Tibial artery (tissue), 4 donors: ENCODE measurements around the gene ANXA1.

Source experiments
- DNase-seq, 2 donors: peaks; one replicate each; pipeline ENCODE4 v3.0.0-alpha.2; 2019
- H3K27ac ChIP-seq, 2 donors: fragments of 200-600 bp; sonication (generic) in 1 of 2; 1 replicate in 1 of 2; 2 replicates in 1 of 2; pipeline ENCODE4 v1.5.1; 2018 to 2019; ENCODE audit warnings: mild to moderate bottlenecking in 1 of 2
- H3K27me3 ChIP-seq, 2 donors: fragments of 200-600 bp; sonication (generic) in 1 of 2; one replicate each; pipeline versions ENCODE4 v1.5.1 to v1.6.0; 2016 to 2019
- H3K36me3 ChIP-seq, 3 donors: fragments of 200-600 bp; sonication (generic) in 2 of 3; one replicate each; pipeline ENCODE4 v1.5.1; 2016 to 2019; ENCODE audit warnings: mild to moderate bottlenecking in 2 of 3
- H3K4me1 ChIP-seq, 4 donors: fragments of 200-600 bp; sonication (generic) in 2 of 4; 1 replicate in 3 of 4; 2 replicates in 1 of 4; pipeline ENCODE4 v1.5.1; 2016 to 2019
- H3K4me3 ChIP-seq, 2 donors: fragments of 200-600 bp; sonication (generic) in 1 of 2; 1 replicate in 1 of 2; 2 replicates in 1 of 2; pipeline ENCODE4 v1.5.1; 2018 to 2019; ENCODE audit warnings: mild to moderate bottlenecking in 2 of 2
- H3K9me3 ChIP-seq, 3 donors: fragments of 200-600 bp; sonication (generic) in 1 of 3; one replicate each; pipeline ENCODE4 v1.5.1; 2016 to 2019
- CTCF ChIP-seq, 2 experiments: fragments of 200-600 bp in 1 of 2; fragments of 450-650 bp in 1 of 2; IDR thresholded peaks; one replicate each; pipeline ENCODE4 v1.5.1; 2017 to 2019; ENCODE audit warnings: antibody characterized with exemption in 2 of 2, mild to moderate bottlenecking in 1 of 2, moderate library complexity in 1 of 2
- intact Hi-C: fragments of 100-400 bp; cut with DNase I; formaldehyde crosslinking; loops from one replicate; pipeline ENCODE4 v1.15.0; 2023; ENCODE audit warnings: low total_unique reads

The ANXA1 gene

GRCh38 chr9:73158723-73159122, 7.1 kb downstream of the ANXA1 start:
- Histone ChIP-seq H3K27ac (peak overlapping the region in 1 of 2 donors; percentile 35), H3K4me1 (peaks cover 0 to 49% (median 27%) of the 10 kb centered on the region in 4 donors), H3K36me3 (peaks cover 53 to 54% (median 53%) of the 10 kb centered on the region in 3 donors), H3K27me3 (no peaks in the 10 kb centered on the region), H3K9me3 (no peaks in the 10 kb centered on the region), H3K4me3 (no peak overlapping the region)
- no peak for DNase-seq
- no peak for TF ChIP-seq CTCF (IDR thresholded peaks at IDR 0.05)
- intact Hi-C loops: no loop called here

- Histone ChIP-seq H3K36me3 (peaks cover 75 to 76% (median 75%) of the 10 kb centered on the region in 3 donors), H3K4me1 (peaks cover 0 to 29% (median 18%) of the 10 kb centered on the region in 4 donors), H3K27me3 (no peaks in the 10 kb centered on the region), H3K4me3 (no peak overlapping the region), H3K27ac (no peak overlapping the region), H3K9me3 (no peaks in the 10 kb centered on the region)
- intact Hi-C loops: no loop called here
- DNase-seq: no peak
- TF ChIP-seq CTCF (IDR thresholded peaks at IDR 0.05): no peak
Observed at GRCh38 chr9:73160868-73161267, 9.2 kb downstream of the ANXA1 start.

GRCh38 chr9:73162987-73163768, 11.5 kb downstream of the ANXA1 start:
- peaks cover 0 to 7% (median 4%) of the 10 kb centered on the region in 4 donors for H3K4me1 ChIP-seq
- H3K36me3 ChIP-seq: peaks cover 98 to 99% (median 98%) of the 10 kb centered on the region in 3 donors
- H3K27ac ChIP-seq: no peak overlapping the region
- DNase-seq: no peak
- H3K27me3 ChIP-seq: no peaks in the 10 kb centered on the region
- H3K4me3 ChIP-seq: no peak overlapping the region
- TF ChIP-seq CTCF (IDR thresholded peaks at IDR 0.05): no peak
- no peaks in the 10 kb centered on the region for H3K9me3 ChIP-seq
- intact Hi-C loops: no loop called here

GRCh38 chr9:73165911-73166310, 14.2 kb downstream of the ANXA1 start:
- intact Hi-C loops: no loop called here
- H3K27me3 ChIP-seq: no peaks in the 10 kb centered on the region
- TF ChIP-seq CTCF (IDR thresholded peaks at IDR 0.05): no peak
- no peak for DNase-seq
- no peaks in the 10 kb centered on the region for H3K4me1 ChIP-seq
- H3K4me3 ChIP-seq: no peak overlapping the region
- H3K27ac ChIP-seq: no peak overlapping the region
- H3K36me3 ChIP-seq: peaks cover 97 to 100% (median 99%) of the 10 kb centered on the region in 3 donors
- no peaks in the 10 kb centered on the region for H3K9me3 ChIP-seq

- TF ChIP-seq CTCF (IDR thresholded peaks at IDR 0.05): no peak
- Histone ChIP-seq H3K9me3 (no peaks in the 10 kb centered on the region), H3K36me3 (peaks cover 93 to 98% (median 98%) of the 10 kb centered on the region in 3 donors), H3K27me3 (no peaks in the 10 kb centered on the region), H3K27ac (no peak overlapping the region), H3K4me1 (no peaks in the 10 kb centered on the region), H3K4me3 (no peak overlapping the region)
- intact Hi-C loops: no loop called here
- no peak for DNase-seq
Observed at GRCh38 chr9:73166468-73166867, 14.8 kb downstream of the ANXA1 start.
